LNCaP clone FGC (cell line): Measurements from ENCODE around the gene KEAP1.
"Not testable (repeated sequence)": the region's sequence is repeated elsewhere in the genome, so short reads cannot be mapped to it uniquely, and the experiment has no call there.

Source experiments
- DNase-seq: peaks from one replicate; pipeline ENCODE4 v3.0.0-alpha.2; 2011; ENCODE audit warnings: low read depth
- H3K4me3 ChIP-seq: 2 replicates; pipeline ENCODE4 v1.5.1; 2011; ENCODE audit warnings: mild to moderate bottlenecking, low read depth, low read length, control low read depth
- CTCF ChIP-seq: IDR thresholded peaks from 2 replicates; pipeline ENCODE4 v1.5.1; 2012; ENCODE audit warnings: mild to moderate bottlenecking; ENCODE audit not compliant: control insufficient read depth, insufficient read depth; ENCODE audit errors: extremely low read depth

Gene KEAP1

GRCh38 chr19:10460714-10461046, 42.5 kb downstream of the KEAP1 start:
- no peak overlapping the region for H3K4me3 ChIP-seq
- no peak for DNase-seq
- TF ChIP-seq CTCF = no peak

- H3K4me3 ChIP-seq, DNase-seq: not testable (repeated sequence)
These were observed 44.4 kb downstream of the KEAP1 start for GRCh38 chr19:10458733-10459132.

GRCh38 chr19:10454267-10454666, 48.9 kb downstream of the KEAP1 start:
- H3K4me3 ChIP-seq = no peak overlapping the region
- no peak for TF ChIP-seq CTCF
- DNase-seq = no peak

- H3K4me3 ChIP-seq = no peak overlapping the region
- TF ChIP-seq CTCF = no peak
- DNase-seq = no peak
These were observed 49.3 kb downstream of the KEAP1 start for GRCh38 chr19:10453852-10454251.

GRCh38 chr19:10452726-10453618, 50.2 kb downstream of the KEAP1 start:
- H3K4me3 ChIP-seq = no peak overlapping the region
- DNase-seq = no peak
- TF ChIP-seq CTCF = no peak

GRCh38 chr19:10450853-10451609, 52.1 kb downstream of the KEAP1 start:
- H3K4me3 ChIP-seq = no peak overlapping the region
- no peak for TF ChIP-seq CTCF
- no peak for DNase-seq

GRCh38 chr19:10450191-10450852, 52.8 kb downstream of the KEAP1 start:
- no peak for TF ChIP-seq CTCF
- DNase-seq = no peak
- H3K4me3 ChIP-seq = no peak overlapping the region
